ENCODE data around the gene NOS1AP.

Gene NOS1AP

GRCh38 chr1:162360874-162361260, 291.4 kb downstream of the NOS1AP start:
- no peak for DNase-seq

- no peak for DNase-seq
Observed at GRCh38 chr1:162361349-162361748, 291.9 kb downstream of the NOS1AP start.

GRCh38 chr1:162363823-162364222, 294.3 kb downstream of the NOS1AP start:
- no peak for DNase-seq

GRCh38 chr1:162364498-162364897, 295.0 kb downstream of the NOS1AP start:
- no peak for DNase-seq

- no peak for DNase-seq
Observed at GRCh38 chr1:162365284-162366020, 296.0 kb downstream of the NOS1AP start.

- peak in 3 of 56 donors; percentile 4 to 10 (median 9) for DNase-seq
Observed at GRCh38 chr1:162366149-162366548, 296.7 kb downstream of the NOS1AP start.

- no peak for DNase-seq
Observed at GRCh38 chr1:162366671-162367070, 297.2 kb downstream of the NOS1AP start.

- no peak for DNase-seq
Observed at GRCh38 chr1:162367073-162367472, 297.6 kb downstream of the NOS1AP start.

GRCh38 chr1:162367772-162368171, 298.3 kb downstream of the NOS1AP start:
- no peak for DNase-seq

GRCh38 chr1:162368451-162368850, 299.0 kb downstream of the NOS1AP start:
- no peak for DNase-seq

- DNase-seq, result no peak
Observed at GRCh38 chr1:162369571-162369970, 300.1 kb downstream of the NOS1AP start.

- DNase-seq, result no peak
Observed at GRCh38 chr1:162370161-162370560, 300.7 kb downstream of the NOS1AP start.

GRCh38 chr1:162370721-162371120, 301.2 kb downstream of the NOS1AP start:
- no peak for DNase-seq

- no peak for DNase-seq
Observed at GRCh38 chr1:162371611-162372010, 302.1 kb downstream of the NOS1AP start.

GRCh38 chr1:162372159-162373071, 302.9 kb downstream of the NOS1AP start:
- DNase-seq, result no peak

- no peak for DNase-seq
Observed at GRCh38 chr1:162373072-162373427, 303.6 kb downstream of the NOS1AP start.

- DNase-seq, result no peak
Observed at GRCh38 chr1:162373541-162374260, 304.2 kb downstream of the NOS1AP start.

- no peak for DNase-seq
Observed at GRCh38 chr1:162374406-162374805, 304.9 kb downstream of the NOS1AP start.

- DNase-seq, result no peak
Observed at GRCh38 chr1:162375463-162375862, 306.0 kb downstream of the NOS1AP start.

- DNase-seq, result no peak
Observed at GRCh38 chr1:162376691-162377090, 307.2 kb downstream of the NOS1AP start, which contains the start of gene SPATA46. SPATA46 (minus strand) TSS chr1:162376854; CDS start chr1:162376790, 64 bp downstream.

GRCh38 chr1:162380061-162380846, 310.8 kb downstream of the NOS1AP start:
- no peak for DNase-seq

Measured in amygdala (tissue), 56 donors.